IPS DF 4.7 (cell line): ENCODE data around the gene ABCA2.

Experiments
- DNase-seq: peaks from one replicate; pipeline ENCODE4 v3.0.0-alpha.2; 2013; ENCODE audit warnings: low spot score; ENCODE audit errors: extremely low read depth

Gene ABCA2

GRCh38 chr9:136968333-136969127 lies 59.5 kb downstream of the ABCA2 start:
- DNase-seq: no peak

DNA sequence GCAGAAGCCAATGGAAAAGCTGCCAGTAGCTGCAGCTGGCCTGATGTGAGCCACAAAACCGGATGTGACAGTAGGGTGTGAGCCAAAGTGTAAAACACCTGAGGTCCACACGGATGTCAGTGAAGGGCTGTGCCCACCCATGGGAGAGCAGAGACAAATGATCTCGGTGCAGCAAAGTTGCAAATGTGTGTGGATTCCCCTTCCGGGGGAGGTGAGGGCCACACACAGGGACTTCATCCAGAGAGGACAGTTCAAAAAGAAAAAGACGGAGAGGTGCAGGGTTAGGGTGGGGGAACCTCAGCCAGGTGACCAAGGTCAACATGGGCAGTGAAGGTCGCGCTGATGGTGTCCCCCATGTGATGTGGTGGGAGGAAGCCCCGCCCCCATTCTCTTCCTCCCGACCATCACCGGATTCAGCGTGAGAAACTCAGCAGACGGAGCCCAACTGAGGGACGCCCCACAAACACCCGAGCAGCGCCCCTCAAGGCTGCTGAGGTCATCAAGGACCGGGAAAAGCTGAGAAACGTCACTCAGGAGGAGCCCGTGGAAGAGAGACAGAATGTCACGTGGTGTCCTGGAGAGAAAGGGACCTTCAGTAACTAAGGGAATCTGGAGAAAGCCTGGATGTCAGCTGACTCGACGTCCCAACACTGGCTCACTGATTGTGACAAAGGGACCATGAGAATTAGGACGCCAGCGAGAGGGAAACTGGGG lies 62.1 kb downstream of the ABCA2 start:
- no peak for DNase-seq

DNA sequence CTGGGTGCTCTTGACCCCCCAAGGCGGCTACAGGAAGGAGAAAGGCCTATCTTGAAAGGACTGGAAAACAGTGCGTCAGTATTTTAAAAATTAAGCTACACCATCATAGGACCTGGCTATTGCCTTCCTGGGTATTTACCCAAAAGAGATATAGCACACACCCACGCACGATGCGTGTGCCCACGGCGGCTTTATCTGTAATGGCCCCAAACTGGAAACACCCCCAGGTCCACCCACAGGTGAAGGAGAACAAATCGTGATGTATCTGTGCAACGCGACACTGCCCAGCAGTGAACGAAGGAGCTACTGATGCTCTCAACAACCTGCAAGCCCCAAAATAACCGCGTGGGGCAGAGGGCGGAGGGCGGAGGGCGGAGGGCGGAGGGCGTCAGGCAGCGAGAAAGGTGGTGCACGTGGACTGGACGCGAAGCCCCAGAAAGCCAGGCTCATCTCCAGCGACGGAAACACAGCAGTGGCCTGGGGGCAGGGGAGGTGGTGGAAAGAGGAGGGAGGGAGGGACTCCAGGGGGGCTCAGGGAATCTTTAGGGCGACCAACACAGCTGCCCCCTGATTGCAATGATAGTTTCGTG lies 63.1 kb downstream of the ABCA2 start:
- DNase-seq: no peak

DNA sequence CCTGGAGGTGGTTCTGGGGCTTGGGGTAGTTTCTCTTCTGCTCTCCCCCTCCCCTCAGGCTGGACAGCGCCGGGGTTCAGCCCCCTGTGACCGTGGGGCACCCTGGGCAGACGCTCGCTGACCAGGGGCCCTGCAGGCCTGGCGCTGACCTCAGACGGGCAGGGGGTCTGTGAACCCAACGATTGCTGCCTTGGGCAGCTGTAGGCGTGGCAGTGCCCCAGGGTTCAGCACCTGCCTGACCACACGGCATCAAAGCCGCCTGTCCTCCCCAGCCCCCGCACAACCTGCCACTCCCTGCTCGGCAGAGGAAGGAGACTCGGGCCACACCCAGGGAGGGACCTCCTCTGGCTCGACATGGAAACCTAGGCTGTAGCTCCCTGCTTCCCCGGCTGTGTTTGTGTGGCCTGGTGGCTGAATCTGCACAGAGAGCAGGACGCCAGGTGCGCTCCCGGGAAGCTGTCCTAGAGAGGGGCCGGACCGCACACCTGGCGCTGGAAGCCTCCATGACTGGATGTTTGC lies 63.8 kb downstream of the ABCA2 start:
- DNase-seq: no peak

DNA sequence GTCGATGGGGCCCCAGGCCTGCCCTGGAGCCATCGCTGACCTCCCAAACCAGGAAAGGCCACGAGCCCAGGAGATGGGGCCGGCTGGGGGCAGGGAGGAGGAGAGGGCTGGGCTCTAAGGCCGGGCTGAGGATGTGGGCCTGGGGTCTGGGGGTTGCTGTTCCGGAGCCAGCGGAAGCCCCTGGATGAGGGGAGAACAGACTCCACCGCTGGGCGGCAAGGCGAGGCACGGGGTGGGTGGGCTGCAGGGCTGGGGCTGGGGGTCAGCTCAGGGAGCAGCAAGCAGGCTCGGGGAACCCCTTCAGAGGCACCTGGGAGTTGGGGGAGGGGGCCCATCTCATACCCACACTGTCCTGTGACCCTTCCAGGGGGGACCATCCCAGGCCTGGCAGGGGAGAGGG lies 64.3 kb downstream of the ABCA2 start:
- DNase-seq: no peak

GRCh38 chr9:136963341-136963740 lies 64.7 kb downstream of the ABCA2 start:
- DNase-seq: no peak

- no peak for DNase-seq
These were observed 65.3 kb downstream of the ABCA2 start for GRCh38 chr9:136962701-136963248.

DNA sequence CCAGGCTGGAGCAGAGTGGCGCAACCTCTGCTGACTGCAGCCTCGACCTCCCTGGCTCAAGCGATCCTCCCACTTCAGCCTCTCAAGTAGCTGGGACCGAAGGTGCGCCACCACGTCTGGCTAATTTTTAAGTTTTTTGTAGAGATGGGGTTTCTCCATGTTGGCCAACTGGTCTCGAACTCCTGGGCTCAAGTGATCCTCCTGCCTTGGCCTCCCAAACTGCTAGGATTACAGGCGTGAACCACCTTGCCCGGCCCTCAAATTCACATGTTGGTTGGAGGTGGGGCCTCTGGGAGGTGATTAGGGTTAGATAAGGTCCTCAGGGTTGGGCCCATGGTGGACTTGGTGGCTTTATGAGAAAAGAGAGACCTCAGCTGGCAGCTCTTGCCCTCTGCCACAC lies 65.9 kb downstream of the ABCA2 start:
- no peak for DNase-seq

DNA sequence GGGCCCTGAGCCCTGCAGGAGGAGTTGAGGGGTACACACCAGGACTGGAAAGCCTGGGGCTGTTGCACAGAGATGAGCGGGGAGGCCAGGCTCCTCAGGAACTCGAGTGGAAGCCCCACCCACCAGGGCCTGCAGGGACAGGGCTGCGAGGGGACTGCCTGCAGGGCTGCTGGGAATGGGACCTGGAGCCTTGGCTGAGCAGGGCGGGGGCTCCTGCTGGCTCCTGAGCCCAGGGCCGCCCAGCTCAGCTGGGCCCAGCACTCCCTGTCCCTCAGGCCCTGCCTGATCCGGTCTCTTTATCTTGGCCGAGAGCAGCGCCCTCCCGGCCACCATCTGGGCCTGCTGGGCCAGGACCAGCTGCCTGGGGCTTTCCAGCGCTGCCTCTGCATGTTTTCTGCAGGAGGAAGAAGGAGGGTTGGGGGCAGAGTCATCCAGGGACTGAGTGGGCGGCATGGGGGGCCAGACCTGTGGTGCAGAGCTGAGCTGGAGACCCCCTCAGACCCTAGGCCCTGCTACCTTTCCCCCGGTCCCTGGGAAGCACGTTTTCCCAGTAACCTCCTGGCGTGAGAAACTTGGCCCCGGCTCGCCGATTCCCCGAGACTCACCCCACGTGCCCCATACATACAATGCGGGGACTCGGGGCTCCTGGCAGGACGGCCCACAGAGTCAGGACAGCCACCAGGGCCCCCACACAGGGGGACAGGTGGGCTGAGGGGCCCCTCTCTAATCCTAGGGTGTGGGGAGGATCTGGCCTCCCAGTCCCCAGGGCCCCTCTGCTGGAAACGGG lies 66.6 kb downstream of the ABCA2 start:
- DNase-seq: no peak

GRCh38 chr9:136960938-136961275 lies 67.1 kb downstream of the ABCA2 start:
- DNase-seq: no peak

GRCh38 chr9:136960212-136960937 lies 67.7 kb downstream of the ABCA2 start:
- DNase-seq: no peak

- DNase-seq: no peak
These were observed 68.9 kb downstream of the ABCA2 start for GRCh38 chr9:136958898-136959850.

DNA sequence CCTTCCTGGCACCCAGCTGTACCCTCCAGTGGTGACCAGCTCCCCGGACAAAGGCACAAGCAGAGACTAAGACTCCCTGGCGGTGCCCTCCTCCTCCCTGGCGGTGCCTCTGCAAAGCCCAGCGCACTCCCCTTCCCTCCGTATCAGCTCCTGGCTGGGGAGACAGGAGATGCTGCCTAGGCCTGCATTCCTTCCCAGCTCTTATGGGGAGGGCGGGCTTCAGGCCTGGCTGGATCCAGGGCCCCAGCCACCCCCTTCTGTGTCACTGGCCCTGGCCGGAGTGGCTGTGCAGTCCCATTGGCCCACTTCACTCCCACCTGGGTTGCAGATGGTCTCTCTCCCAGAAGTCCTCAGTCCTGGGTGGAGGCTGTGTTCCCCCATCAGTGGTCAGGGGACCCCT lies 69.6 kb downstream of the ABCA2 start:
- no peak for DNase-seq

GRCh38 chr9:136957901-136958300 lies 70.1 kb downstream of the ABCA2 start:
- no peak for DNase-seq

GRCh38 chr9:136957461-136957860 lies 70.6 kb downstream of the ABCA2 start:
- no peak for DNase-seq
